Measurements from ENCODE around the gene ERN1.

ERN1 gene

GRCh38 chr17:64109400-64109799 is 20.5 kb downstream of the ERN1 start:
- no peak for DNase-seq (ENCODE audit: low read depth)

- DNase-seq (ENCODE audit: low read depth): no peak
Observed at GRCh38 chr17:64107500-64108236, 22.3 kb downstream of the ERN1 start.

- no peak for DNase-seq (ENCODE audit: low read depth)
Observed at GRCh38 chr17:64106918-64107317, 23.0 kb downstream of the ERN1 start.

- no peak for DNase-seq (ENCODE audit: low read depth)
Observed at GRCh38 chr17:64103391-64104364, 26.3 kb downstream of the ERN1 start.

GRCh38 chr17:64102627-64103390 is 27.1 kb downstream of the ERN1 start:
- no peak for DNase-seq (ENCODE audit: low read depth)

GRCh38 chr17:64099543-64099942 is 30.4 kb downstream of the ERN1 start:
- no peak for DNase-seq (ENCODE audit: low read depth)

- no peak for DNase-seq (ENCODE audit: low read depth)
Observed at GRCh38 chr17:64097196-64097936, 32.6 kb downstream of the ERN1 start.

- no peak for DNase-seq (ENCODE audit: low read depth)
Observed at GRCh38 chr17:64096037-64096436, 33.9 kb downstream of the ERN1 start.

- no peak for DNase-seq (ENCODE audit: low read depth)
Observed at GRCh38 chr17:64095144-64095882, 34.6 kb downstream of the ERN1 start.

- no peak for DNase-seq (ENCODE audit: low read depth)
Observed at GRCh38 chr17:64094412-64094811, 35.5 kb downstream of the ERN1 start.

GRCh38 chr17:64092952-64093451 is 36.9 kb downstream of the ERN1 start:
- DNase-seq (ENCODE audit: low read depth): no peak

- DNase-seq (ENCODE audit: low read depth): no peak
Observed at GRCh38 chr17:64092113-64092512, 37.8 kb downstream of the ERN1 start.

GRCh38 chr17:64091571-64091970 is 38.4 kb downstream of the ERN1 start:
- DNase-seq (ENCODE audit: low read depth): no peak

- DNase-seq (ENCODE audit: low read depth): no peak
Observed at GRCh38 chr17:64091116-64091515, 38.8 kb downstream of the ERN1 start.

GRCh38 chr17:64090144-64090543 is 39.8 kb downstream of the ERN1 start:
- no peak for DNase-seq (ENCODE audit: low read depth)

- DNase-seq (ENCODE audit: low read depth): no peak
Observed at GRCh38 chr17:64087252-64088005, 42.5 kb downstream of the ERN1 start.

- no peak for DNase-seq (ENCODE audit: low read depth)
Observed at GRCh38 chr17:64085650-64086005, 44.3 kb downstream of the ERN1 start.

GRCh38 chr17:64084940-64085649 is 44.8 kb downstream of the ERN1 start:
- DNase-seq (ENCODE audit: low read depth): no peak
